GM12801 (cell line): ENCODE results near the gene RNF213.

Experiments used
- CTCF ChIP-seq: IDR thresholded peaks from one replicate; pipeline ENCODE4 v1.5.1; 2011; ENCODE audit warnings: control low read depth; ENCODE audit not compliant: insufficient read length; ENCODE audit errors: extremely low read depth

The RNF213 gene

GRCh38 chr17:80443916-80444643 is 183.4 kb downstream of the RNF213 start:
- no peak for TF ChIP-seq CTCF

- TF ChIP-seq CTCF: no peak
These were observed 184.0 kb downstream of the RNF213 start for GRCh38 chr17:80444644-80444979.

- TF ChIP-seq CTCF: no peak
These were observed 184.5 kb downstream of the RNF213 start for GRCh38 chr17:80445007-80445725.

GRCh38 chr17:80445726-80446110 is 185.1 kb downstream of the RNF213 start:
- no peak for TF ChIP-seq CTCF

- no peak for TF ChIP-seq CTCF
These were observed 186.2 kb downstream of the RNF213 start for GRCh38 chr17:80446645-80447405.

- TF ChIP-seq CTCF: no peak
These were observed 187.1 kb downstream of the RNF213 start for GRCh38 chr17:80447790-80448189.
